KMS-11 (cell line): Measurements from ENCODE around the gene ARSK.

Experiments
- H2AFZ ChIP-seq: fragments of 200-600 bp; sonication (generic); 2 replicates; pipeline ENCODE4 v1.6.1; 2016; ENCODE audit warnings: antibody characterized with exemption, mixed run types, low read depth
- H3K27ac ChIP-seq: fragments of 200-600 bp; sonication (generic); 2 replicates; pipeline ENCODE4 v1.6.1; 2016; ENCODE audit warnings: mild to moderate bottlenecking, mixed run types
- H3K27me3 ChIP-seq: fragments of 200-600 bp; sonication (generic); 2 replicates; pipeline ENCODE4 v1.6.1; 2017; ENCODE audit warnings: mild to moderate bottlenecking, low read depth, mixed run types, moderate library complexity; ENCODE audit not compliant: insufficient read depth
- H3K36me3 ChIP-seq: fragments of 200-600 bp; sonication (generic); 2 replicates; pipeline ENCODE4 v1.6.1; 2017; ENCODE audit warnings: mild to moderate bottlenecking, mixed run types; ENCODE audit not compliant: insufficient read depth
- H3K4me1 ChIP-seq: fragments of 200-600 bp; sonication (generic); 2 replicates; pipeline ENCODE4 v1.6.1; 2016; ENCODE audit warnings: mild to moderate bottlenecking, low read depth, mixed run types; ENCODE audit not compliant: poor library complexity, severe bottlenecking
- H3K4me2 ChIP-seq: fragments of 200-600 bp; sonication (generic); 2 replicates; pipeline ENCODE4 v1.7.0; 2016; ENCODE audit warnings: mild to moderate bottlenecking, mixed run types
- H3K4me3 ChIP-seq: fragments of 200-600 bp; sonication (generic); IDR thresholded peaks from 2 replicates; pipeline ENCODE4 v1.6.1; 2017; ENCODE audit warnings: low read depth, low read length, mixed read lengths; ENCODE audit not compliant: insufficient read depth
- H3K79me2 ChIP-seq: fragments of 200-600 bp; sonication (generic); 2 replicates; pipeline ENCODE4 v1.6.1; 2016; ENCODE audit warnings: low read depth, mixed run types; ENCODE audit not compliant: insufficient read depth
- H3K9ac ChIP-seq: fragments of 200-600 bp; sonication (generic); 2 replicates; pipeline ENCODE4 v1.6.1; 2016; ENCODE audit warnings: mild to moderate bottlenecking, mixed run types
- H4K20me1 ChIP-seq: fragments of 200-600 bp; sonication (generic); 2 replicates; pipeline ENCODE4 v1.6.1; 2016; ENCODE audit warnings: mild to moderate bottlenecking, mixed run types; ENCODE audit not compliant: insufficient read depth
- TF ChIP-seq, protein P1 (sequence below): fragments of 200-600 bp; sonication (generic); conservative IDR thresholded peaks from 2 replicates; pipeline ENCODE4 v1.6.1; 2017; ENCODE audit warnings: low read depth, mild to moderate bottlenecking, antibody characterized with exemption, low read length, moderate library complexity, mixed read lengths

ARSK gene

DNA sequence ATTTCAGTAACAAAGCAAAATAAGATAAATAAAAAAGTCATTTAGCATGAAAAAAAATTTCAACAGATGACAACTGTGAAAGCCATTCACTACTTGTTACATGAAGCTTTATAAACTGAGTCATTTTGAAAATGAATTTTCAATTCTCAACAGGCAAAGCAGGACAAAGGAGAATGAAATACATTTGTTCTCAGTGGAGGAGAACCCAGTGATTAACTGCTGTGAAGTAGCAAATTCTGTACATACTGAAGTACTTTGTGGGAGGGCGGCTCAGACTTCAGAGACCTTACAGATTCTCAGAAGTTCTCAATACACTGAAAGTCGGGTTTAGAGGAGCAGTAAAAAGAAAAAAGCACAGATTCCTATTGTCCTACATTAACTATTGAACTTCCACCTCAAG lies 21.8 kb upstream of the ARSK start:
- Histone ChIP-seq H3K27ac (no peak overlapping the region), H3K4me1 (no peaks in the 10 kb centered on the region), H4K20me1 (no peaks in the 10 kb centered on the region), H3K4me3 (no peak overlapping the region), H3K36me3 (no peaks in the 10 kb centered on the region), H3K9ac (no peak overlapping the region), H3K4me2 (no peak overlapping the region), H3K27me3 (no peaks in the 10 kb centered on the region), H3K79me2 (no peaks in the 10 kb centered on the region), H2AFZ (no peak overlapping the region)
- TF ChIP-seq, protein P1, sequence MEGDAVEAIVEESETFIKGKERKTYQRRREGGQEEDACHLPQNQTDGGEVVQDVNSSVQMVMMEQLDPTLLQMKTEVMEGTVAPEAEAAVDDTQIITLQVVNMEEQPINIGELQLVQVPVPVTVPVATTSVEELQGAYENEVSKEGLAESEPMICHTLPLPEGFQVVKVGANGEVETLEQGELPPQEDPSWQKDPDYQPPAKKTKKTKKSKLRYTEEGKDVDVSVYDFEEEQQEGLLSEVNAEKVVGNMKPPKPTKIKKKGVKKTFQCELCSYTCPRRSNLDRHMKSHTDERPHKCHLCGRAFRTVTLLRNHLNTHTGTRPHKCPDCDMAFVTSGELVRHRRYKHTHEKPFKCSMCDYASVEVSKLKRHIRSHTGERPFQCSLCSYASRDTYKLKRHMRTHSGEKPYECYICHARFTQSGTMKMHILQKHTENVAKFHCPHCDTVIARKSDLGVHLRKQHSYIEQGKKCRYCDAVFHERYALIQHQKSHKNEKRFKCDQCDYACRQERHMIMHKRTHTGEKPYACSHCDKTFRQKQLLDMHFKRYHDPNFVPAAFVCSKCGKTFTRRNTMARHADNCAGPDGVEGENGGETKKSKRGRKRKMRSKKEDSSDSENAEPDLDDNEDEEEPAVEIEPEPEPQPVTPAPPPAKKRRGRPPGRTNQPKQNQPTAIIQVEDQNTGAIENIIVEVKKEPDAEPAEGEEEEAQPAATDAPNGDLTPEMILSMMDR: no peak

DNA sequence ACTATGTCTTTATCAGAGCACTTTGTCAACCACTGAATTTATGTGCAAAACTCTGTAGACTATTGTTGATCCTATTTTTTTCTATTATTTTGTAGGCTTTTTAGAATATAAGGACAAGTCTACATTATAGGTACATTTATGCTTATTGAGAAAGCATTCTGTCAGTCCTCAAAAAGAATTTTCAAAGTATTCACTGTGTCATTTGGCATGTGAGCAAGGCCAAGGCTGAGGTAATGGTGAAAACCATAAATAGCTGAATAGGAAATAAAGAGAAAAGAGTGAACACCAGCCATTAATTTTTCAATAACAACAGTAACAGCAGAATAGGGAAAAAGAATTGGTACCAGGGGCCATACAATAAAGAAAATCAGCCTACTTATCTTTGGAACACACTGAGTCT lies 21.1 kb upstream of the ARSK start:
- Histone ChIP-seq H3K27ac (no peak overlapping the region), H3K9ac (no peak overlapping the region), H2AFZ (no peak overlapping the region), H3K4me1 (no peaks in the 10 kb centered on the region), H3K36me3 (no peaks in the 10 kb centered on the region), H3K27me3 (no peaks in the 10 kb centered on the region), H3K79me2 (no peaks in the 10 kb centered on the region), H3K4me3 (no peak overlapping the region), H4K20me1 (no peaks in the 10 kb centered on the region), H3K4me2 (no peak overlapping the region)
- TF ChIP-seq, protein P1: no peak

DNA sequence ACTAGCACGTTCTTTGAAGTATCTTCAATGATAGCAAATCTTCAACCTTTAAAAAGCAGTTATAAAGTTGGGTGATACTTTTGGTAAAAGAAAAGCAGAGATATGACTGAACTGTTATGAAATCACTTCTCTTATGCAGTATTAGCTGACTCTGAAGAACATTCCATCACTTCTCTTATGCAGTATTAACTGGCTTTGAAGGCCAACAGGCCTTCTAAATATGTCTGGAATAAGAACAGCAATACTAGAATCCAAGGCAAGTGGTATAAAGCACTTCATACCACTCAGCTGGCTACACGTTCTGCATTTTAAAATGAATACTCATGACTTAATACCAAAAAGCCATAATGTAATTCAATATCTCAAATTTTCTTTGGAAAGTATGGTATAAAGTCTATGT lies 17.4 kb upstream of the ARSK start:
- no peaks in the 10 kb centered on the region for H3K27me3 ChIP-seq
- peaks cover 3% of the 10 kb centered on the region; the same call in 1 of the 2 replicates for H3K36me3 ChIP-seq
- no peaks in the 10 kb centered on the region for H4K20me1 ChIP-seq
- no peak overlapping the region for H3K4me2 ChIP-seq
- H3K27ac ChIP-seq: no peak overlapping the region
- no peak overlapping the region for H2AFZ ChIP-seq
- TF ChIP-seq, protein P1: no peak
- H3K9ac ChIP-seq: no peak overlapping the region
- peaks cover 3% of the 10 kb centered on the region for H3K4me1 ChIP-seq
- H3K79me2 ChIP-seq: no peaks in the 10 kb centered on the region
- H3K4me3 ChIP-seq: no peak overlapping the region

DNA sequence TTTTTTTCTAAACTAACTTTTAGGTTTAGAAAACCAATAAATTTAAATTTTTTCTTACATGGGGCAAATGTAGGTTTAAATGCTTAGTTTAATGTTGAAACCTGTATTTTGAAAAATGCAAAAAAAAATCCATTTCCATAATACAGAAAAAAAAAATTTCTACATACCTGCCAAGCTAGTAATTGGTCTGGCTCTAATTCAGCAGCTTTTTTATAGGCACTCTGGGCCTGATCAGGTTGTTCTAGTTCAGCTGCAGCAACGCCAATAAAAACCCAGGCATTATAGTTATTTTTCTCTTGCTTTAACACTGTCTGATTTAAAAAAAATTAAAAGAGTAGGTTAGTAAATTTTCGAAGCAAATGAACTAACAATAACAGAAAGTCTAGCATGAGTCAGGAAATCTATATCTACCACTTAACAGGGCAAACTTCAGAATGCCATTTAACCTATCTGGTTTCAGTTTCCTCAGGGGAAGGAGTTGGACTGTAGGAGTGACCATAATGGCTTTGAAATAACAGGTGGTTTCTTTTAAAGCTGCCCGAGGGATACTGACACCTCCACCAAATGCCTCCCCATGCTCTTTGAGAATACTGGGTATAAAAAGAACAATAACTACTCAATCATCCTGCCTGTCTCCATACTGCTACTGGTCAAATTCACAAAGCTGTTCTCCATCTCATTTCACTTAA lies 11.7 kb upstream of the ARSK start:
- Histone ChIP-seq H3K9ac (peak overlapping the region; percentile 16; the same call in 1 of the 2 replicates), H3K27me3 (no peaks in the 10 kb centered on the region), H3K36me3 (peaks cover 9% of the 10 kb centered on the region; the same call in 1 of the 2 replicates), H3K4me1 (peaks cover 38% of the 10 kb centered on the region), H3K79me2 (no peaks in the 10 kb centered on the region), H3K27ac (peak overlapping the region; percentile 64), H2AFZ (no peak overlapping the region), H3K4me2 (peak overlapping the region; percentile 52), H4K20me1 (no peaks in the 10 kb centered on the region), H3K4me3 (no peak overlapping the region)
- TF ChIP-seq, protein P1: no peak
